Kidney (tissue), 14 donors: Measurements from ENCODE around the gene MYL7. TPM values are rescaled to one million over a fixed set of nuclear protein-coding genes. Genes with fewer than 3 reads are reported as not detected.
A peak's percentile ranks its signal among the peaks of the same experiment; 100 is the strongest.

Source experiments
- DNase-seq, 5 donors: peaks; one replicate each; pipeline ENCODE4 v3.0.0-alpha.2; 2013 to 2020
- FAIRE-seq: peaks from 2 replicates; lab custom pipeline; 2012; peaks lifted over from hg19 to GRCh38; lab: Jason Lieb, UNC
- H3K27ac ChIP-seq, 2 donors: one replicate each; pipeline ENCODE4 v1.7.0; 2013; ENCODE audit warnings: low read depth in 2 of 2, low read length in 2 of 2, inconsistent platforms in 1 of 2
- H3K27me3 ChIP-seq: one replicate; pipeline ENCODE4 v1.7.1; 2013; ENCODE audit warnings: low read length, inconsistent platforms; ENCODE audit not compliant: control insufficient read depth, insufficient read depth
- H3K36me3 ChIP-seq, 3 donors: one replicate each; pipeline versions ENCODE4 v1.7.0 to v1.7.1; 2013; ENCODE audit warnings: low read length in 3 of 3, control low read depth in 1 of 3, inconsistent platforms in 1 of 3; ENCODE audit not compliant: insufficient read depth in 3 of 3, control insufficient read depth in 2 of 3
- H3K4me1 ChIP-seq, 3 donors: one replicate each; pipeline versions ENCODE4 v1.7.0 to v1.7.1; 2013; ENCODE audit warnings: low read length in 3 of 3, inconsistent platforms in 1 of 3, low read depth in 1 of 3; ENCODE audit not compliant: control insufficient read depth in 2 of 3, insufficient read depth in 2 of 3
- H3K4me3 ChIP-seq, 3 donors: one replicate each; pipeline versions ENCODE4 v1.7.0 to v1.8.1; 2013; ENCODE audit warnings: low read length in 3 of 3, control low read depth in 1 of 3, inconsistent platforms in 1 of 3
- H3K9ac ChIP-seq, 3 donors: one replicate each; pipeline versions ENCODE4 v1.7.0 to v1.7.1; 2013; ENCODE audit warnings: low read length in 3 of 3, control low read depth in 1 of 3, inconsistent platforms in 1 of 3
- H3K9me3 ChIP-seq, 3 donors: one replicate each; pipeline versions ENCODE4 v1.7.0 to v1.7.1; 2013; ENCODE audit warnings: low read length in 3 of 3, control low read depth in 1 of 3, inconsistent platforms in 1 of 3; ENCODE audit not compliant: control insufficient read depth in 2 of 3, insufficient read depth in 1 of 3
- CTCF ChIP-seq: IDR thresholded peaks from 3 replicates; pipeline ENCODE4 v1.5.1; 2012; ENCODE audit warnings: mild to moderate bottlenecking, moderate library complexity, borderline replicate concordance; ENCODE audit not compliant: insufficient read depth; ENCODE audit errors: extremely low read depth
- intact Hi-C: fragments of 100-400 bp; cut with DNase I; formaldehyde crosslinking; loops from one replicate; pipeline ENCODE4 v1.11.1; 2022
- polyA plus RNA-seq: library from polyadenylated mRNA; stranded (reverse); fragments of 350-450 nt; fragmentation: Illumina TruSeq; extraction: RNeasy Lipid Tissue Mini Kit (QIAGEN cat#74804); gene quantifications from one replicate; pipeline ENCODE4 v1.2.3, GENCODE V29; 2014; ENCODE audit warnings: low read depth, low replicate concordance; ENCODE audit not compliant: insufficient read depth
- total RNA-seq: library from RNA; stranded (reverse); fragmentation: NEBNext Ultra II Directional; extraction: Animal tissue kit (Norgen Biotek cat#: 25700); gene quantifications from one replicate; pipeline ENCODE4 v1.2.1, GENCODE V29; 2021
- donor health status: control.
- donor health status: control.
- donor health status: control.
- donor health status: control.
- donor health status: control.
- donor health status: DM: yes; HTN: yes; CAD: no.
- donor health status: Normal renal cell carcinoma (clear cell type).

MYL7 gene
- total and polyA plus RNA-seq, 2 donors from 2014 or later = not detected

- Histone ChIP-seq H3K36me3 (no peaks in the 10 kb centered on the region), H3K27ac (no peak overlapping the region), H3K9ac (no peak overlapping the region), H3K9me3 (no peaks in the 10 kb centered on the region), H3K27me3 (no peaks in the 10 kb centered on the region), H3K4me3 (no peak overlapping the region), H3K4me1 (no peaks in the 10 kb centered on the region)
- DNase-seq (no peak), FAIRE-seq (no peak)
- no peak for TF ChIP-seq CTCF
- intact Hi-C loops = no loop called here
These were observed 4.4 kb downstream of the MYL7 start for GRCh38 chr7:44136731-44137130.

GRCh38 chr7:44134943-44135628 is 6.0 kb downstream of the MYL7 start:
- FAIRE-seq (no peak), DNase-seq (peak in 2 of 5 donors; percentile 10 to 38)
- Histone ChIP-seq H3K4me3 (no peak overlapping the region), H3K9ac (no peak overlapping the region), H3K9me3 (no peaks in the 10 kb centered on the region), H3K36me3 (no peaks in the 10 kb centered on the region), H3K27me3 (no peaks in the 10 kb centered on the region), H3K4me1 (no peaks in the 10 kb centered on the region), H3K27ac (no peak overlapping the region)
- no peak for TF ChIP-seq CTCF
- intact Hi-C loops = no loop called here

- H3K27me3 ChIP-seq = no peaks in the 10 kb centered on the region
- H3K36me3 ChIP-seq = no peaks in the 10 kb centered on the region
- intact Hi-C loops = no loop called here
- TF ChIP-seq CTCF = no peak
- no peak for FAIRE-seq
- DNase-seq = peak in 1 of 5 donors; percentile 8
- no peak overlapping the region for H3K4me3 ChIP-seq
- H3K9ac ChIP-seq = no peak overlapping the region
- H3K27ac ChIP-seq = no peak overlapping the region
- H3K9me3 ChIP-seq = no peaks in the 10 kb centered on the region
- no peaks in the 10 kb centered on the region for H3K4me1 ChIP-seq
These were observed 7.8 kb downstream of the MYL7 start for GRCh38 chr7:44133295-44133694.
